ENCODE measurements around the gene BGN.

Gene BGN

DNA sequence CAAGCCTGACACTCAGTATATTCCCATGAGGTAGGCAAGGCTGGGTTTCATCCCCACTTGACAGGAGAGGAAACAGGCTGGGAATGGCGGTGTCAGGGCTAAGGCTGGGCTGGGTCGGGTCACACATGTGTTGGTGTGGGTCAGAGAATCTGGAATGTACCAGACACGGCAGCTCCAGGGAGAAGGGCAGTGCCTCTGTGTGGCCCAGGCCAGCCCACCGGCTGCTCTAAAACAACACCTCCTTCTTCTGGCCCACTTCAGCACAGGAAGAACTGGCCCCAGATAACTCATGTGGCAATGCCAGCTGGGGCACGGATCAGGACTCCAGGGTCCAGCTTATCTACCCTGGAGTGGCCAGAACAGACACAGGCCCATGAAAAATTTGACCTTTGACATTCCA is 30.7 kb upstream of the BGN start:
- CTCF ChIA-PET = interaction anchor here (1.5 kb wide), 1 partner anchor 43 kb away, joined by 4 read pairs; no protein-coding TSS in a partner anchor

DNA sequence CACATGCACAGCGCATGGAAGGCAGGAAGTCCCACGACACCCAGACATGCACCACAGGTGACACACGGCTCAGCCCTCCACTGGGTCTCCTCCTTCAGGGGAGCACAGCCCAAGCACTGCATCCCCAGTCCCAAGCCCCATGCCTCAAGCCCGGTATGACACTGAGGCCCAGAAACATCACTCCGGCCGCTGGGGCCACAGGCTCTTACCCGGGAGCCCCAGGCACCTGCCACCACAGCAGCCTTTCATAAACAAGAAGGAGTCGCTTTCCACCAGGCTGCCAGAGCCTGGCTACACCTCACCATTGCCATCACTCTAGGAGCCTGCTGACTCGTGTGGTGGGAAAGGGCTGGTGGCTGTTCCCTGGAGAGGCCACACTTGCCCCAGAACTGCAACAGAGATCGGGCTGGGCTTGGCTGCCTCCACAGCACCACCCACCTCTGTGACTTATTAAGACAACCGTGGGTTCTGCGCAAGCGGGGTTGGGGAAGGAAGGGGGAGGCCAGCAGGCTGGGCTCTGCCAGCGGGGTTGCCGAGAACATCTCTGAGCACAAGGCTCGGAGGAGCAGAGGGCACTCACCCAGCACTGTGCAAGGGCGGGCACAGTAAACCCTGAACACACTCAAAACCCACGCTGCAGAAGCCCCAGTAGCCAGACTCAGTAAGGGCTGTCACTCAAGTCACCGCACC is 28.9 kb upstream of the BGN start:
- TF ChIP-seq, protein P1, sequence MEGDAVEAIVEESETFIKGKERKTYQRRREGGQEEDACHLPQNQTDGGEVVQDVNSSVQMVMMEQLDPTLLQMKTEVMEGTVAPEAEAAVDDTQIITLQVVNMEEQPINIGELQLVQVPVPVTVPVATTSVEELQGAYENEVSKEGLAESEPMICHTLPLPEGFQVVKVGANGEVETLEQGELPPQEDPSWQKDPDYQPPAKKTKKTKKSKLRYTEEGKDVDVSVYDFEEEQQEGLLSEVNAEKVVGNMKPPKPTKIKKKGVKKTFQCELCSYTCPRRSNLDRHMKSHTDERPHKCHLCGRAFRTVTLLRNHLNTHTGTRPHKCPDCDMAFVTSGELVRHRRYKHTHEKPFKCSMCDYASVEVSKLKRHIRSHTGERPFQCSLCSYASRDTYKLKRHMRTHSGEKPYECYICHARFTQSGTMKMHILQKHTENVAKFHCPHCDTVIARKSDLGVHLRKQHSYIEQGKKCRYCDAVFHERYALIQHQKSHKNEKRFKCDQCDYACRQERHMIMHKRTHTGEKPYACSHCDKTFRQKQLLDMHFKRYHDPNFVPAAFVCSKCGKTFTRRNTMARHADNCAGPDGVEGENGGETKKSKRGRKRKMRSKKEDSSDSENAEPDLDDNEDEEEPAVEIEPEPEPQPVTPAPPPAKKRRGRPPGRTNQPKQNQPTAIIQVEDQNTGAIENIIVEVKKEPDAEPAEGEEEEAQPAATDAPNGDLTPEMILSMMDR (IDR thresholded peaks at IDR 0.05; ENCODE audit: insufficient read depth, low read length, missing control alignments) = no peak
- no peak overlapping the region for H3K4me3 ChIP-seq (ENCODE audit: low read depth, low read length)
- CTCF ChIA-PET = no interaction called here
- POLR2A ChIA-PET = no interaction called here
- DNase-seq (ENCODE audit: low read depth, low spot score) = no peak

More for the DNA sequence above, 30.7 kb upstream of the BGN start:
- H3K4me3 ChIP-seq (ENCODE audit: low read depth, low read length) = no peak overlapping the region
- TF ChIP-seq, protein P1 (IDR thresholded peaks at IDR 0.05; ENCODE audit: insufficient read depth, low read length, missing control alignments) = no peak
- DNase-seq (ENCODE audit: low read depth, low spot score) = no peak
- POLR2A ChIA-PET = no interaction called here

DNA sequence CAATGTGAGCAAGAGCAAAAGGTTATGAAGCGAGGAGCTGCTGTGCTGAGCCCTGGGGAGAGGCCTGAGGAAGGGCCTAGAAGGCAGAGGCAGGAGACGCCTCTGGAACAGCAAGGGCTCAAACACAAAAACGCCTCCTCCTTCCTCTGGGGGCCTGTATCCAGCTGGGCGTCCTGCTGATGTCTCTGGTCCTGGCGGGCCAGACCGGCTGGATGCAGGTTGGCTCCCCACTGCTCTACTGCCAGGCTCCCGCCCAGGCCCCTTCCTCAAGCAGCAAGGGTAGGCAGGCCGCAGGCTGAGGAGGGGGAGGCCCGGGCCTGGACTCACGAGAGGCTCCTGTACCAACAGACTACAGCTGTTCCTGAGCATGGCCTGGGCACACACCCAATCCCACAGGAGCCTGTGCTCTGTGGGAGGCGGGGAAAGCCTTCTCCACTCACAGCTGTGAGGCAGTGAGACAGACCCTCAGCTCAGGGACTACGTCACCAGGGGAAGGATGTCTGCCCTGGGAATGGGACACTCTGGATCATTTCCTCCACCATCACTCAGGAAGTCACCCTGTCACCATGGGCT is 26.7 kb upstream of the BGN start:
- DNase-seq (ENCODE audit: low read depth, low spot score) = no peak
- ChIA-PET POLR2A (no interaction called here), CTCF (interaction anchor here (0.9 to 1.5 kb wide), 3 partner anchors 7 to 436 kb away, joined by 3 to 5 read pairs (median 4); no protein-coding TSS in a partner anchor)
- TF ChIP-seq, protein P1 (IDR thresholded peaks at IDR 0.05; ENCODE audit: insufficient read depth, low read length, missing control alignments) = no peak
- no peak overlapping the region for H3K4me3 ChIP-seq (ENCODE audit: low read depth, low read length)

GRCh38 chrX:153469811-153470410 is 24.9 kb upstream of the BGN start:
- DNase-seq (ENCODE audit: low read depth, low spot score) = no peak
- TF ChIP-seq, protein P1 (IDR thresholded peaks at IDR 0.05; ENCODE audit: insufficient read depth, low read length, missing control alignments) = no peak
- peak overlapping the region; percentile 65 for H3K4me3 ChIP-seq (ENCODE audit: low read depth, low read length)
- POLR2A ChIA-PET = interaction anchor here (0.6 to 2.9 kb wide), 5 partner anchors 25 to 45 kb away, joined by 3 to 20 read pairs (median 9); partner anchors contain the start of gene BGN
- CTCF ChIA-PET = interaction anchor here (0.8 to 9.1 kb wide), 11 partner anchors 9 to 437 kb away, joined by 3 to 166 read pairs (median 10); partner anchors contain the start of gene BGN

DNA sequence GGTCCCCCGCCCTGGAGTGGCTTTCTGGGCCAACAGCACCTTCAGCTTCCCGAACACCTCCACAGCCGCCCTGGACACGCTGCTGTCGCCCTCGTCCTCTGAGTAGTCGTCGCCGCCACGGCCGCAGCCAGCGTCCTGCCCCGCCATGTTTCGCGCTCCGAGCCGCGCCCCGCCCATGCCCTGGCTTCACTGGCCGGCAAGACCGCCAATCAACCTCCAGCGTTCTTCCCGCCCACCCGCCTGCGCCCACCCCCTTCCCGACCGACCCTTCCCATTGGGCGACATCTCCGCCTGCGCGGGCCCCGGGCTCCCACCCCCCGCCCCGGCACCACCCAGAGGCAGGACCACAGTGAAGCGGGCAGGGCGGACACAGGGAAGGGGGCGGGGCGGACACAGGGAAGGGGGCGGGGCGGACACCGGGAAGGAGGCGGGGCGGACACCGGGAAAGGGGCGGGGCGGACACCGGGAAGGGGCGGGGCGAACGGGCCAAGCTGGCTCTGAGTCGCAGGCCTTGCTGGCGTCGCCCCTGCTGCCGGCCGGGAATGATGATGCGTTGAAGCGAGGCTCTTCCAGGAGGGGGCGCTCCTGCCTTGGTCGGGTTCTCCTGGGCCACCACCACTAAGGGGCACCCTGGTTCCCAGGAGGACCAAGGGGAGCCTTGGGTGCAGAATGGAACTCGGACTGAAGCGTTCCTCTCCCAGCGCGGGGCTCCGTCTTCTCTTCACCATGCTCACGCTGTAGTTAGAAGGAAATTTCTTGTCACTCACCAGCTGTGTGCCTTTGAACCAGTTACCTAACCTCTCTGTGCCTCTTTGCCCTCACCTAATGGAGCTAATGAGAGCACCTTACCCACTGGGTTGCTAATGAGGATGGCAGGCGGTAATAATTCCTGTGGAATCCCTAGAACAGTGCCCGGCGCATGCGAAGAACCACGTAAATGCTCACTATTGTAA is 24.1 kb upstream of the BGN start, which contains the start of gene HAUS7:
Gene HAUS7, minus strand, starts transcription at position 166 of the 953 bp plus-strand sequence. Its CDS starts 19 bp downstream, at position 147.
- TF ChIP-seq, protein P1 (IDR thresholded peaks at IDR 0.05; ENCODE audit: insufficient read depth, low read length, missing control alignments) = peak; percentile 91
- peak; percentile 19 for DNase-seq (ENCODE audit: low read depth, low spot score)
- CTCF ChIA-PET = interaction anchor here (1.0 to 9.1 kb wide), 12 partner anchors 10 to 438 kb away, joined by 3 to 166 read pairs (median 9); partner anchors contain the start of gene BGN
- peak within 1 kb of the TSS; percentile 65 for H3K4me3 ChIP-seq (ENCODE audit: low read depth, low read length)
- POLR2A ChIA-PET = interaction anchor here (0.6 to 2.9 kb wide), 7 partner anchors 24 to 45 kb away, joined by 3 to 20 read pairs (median 4); partner anchors contain the start of gene BGN

All from AG04449 (cell line).